CD4-positive, alpha-beta T cell (primary cell): ENCODE results near the gene XPO5. TPM values are rescaled to one million over a fixed set of nuclear protein-coding genes. Genes with fewer than 3 reads are reported as not detected.

Source experiments
- ATAC-seq: fragments of 200-7000 bp; cut with Tn5 transposase; one replicate; pipeline ENCODE4 v1.10.0; 2022; ENCODE audit warnings: mild to moderate bottlenecking; ENCODE audit not compliant: poor library complexity
- CTCF ChIA-PET: fragments of 350-600 bp; sonication (Branson Sonifier 250); formaldehyde crosslinking; loops from one replicate; lab custom pipeline; 2021; ENCODE audit warnings: antibody characterized with exemption, inconsistent platforms; lab: Charles Lee
- POLR2A ChIA-PET: fragments of 350-600 bp; sonication (Branson Sonifier 250); formaldehyde crosslinking; loops from one replicate; lab custom pipeline; 2021; ENCODE audit warnings: antibody characterized with exemption, inconsistent platforms; lab: Charles Lee
- DNase-seq, 14 experiments: peaks; one replicate each; pipeline ENCODE4 v3.0.0-alpha.2; 2013 to 2020; ENCODE audit warnings: mixed read lengths in 2 of 14
- H3K27ac ChIP-seq, 2 donors: one replicate each; pipeline versions ENCODE4 v1.5.1 to v1.7.0; 2013; ENCODE audit warnings: low read length in 2 of 2, low read depth in 1 of 2, mild to moderate bottlenecking in 1 of 2
- H3K27me3 ChIP-seq, 2 experiments: 1 replicate in 1 of 2; 2 replicates in 1 of 2; pipeline versions ENCODE4 v1.6.1 to v1.7.0; 2013; ENCODE audit warnings: low read length in 2 of 2, control low read depth in 1 of 2, mild to moderate bottlenecking in 1 of 2, moderate library complexity in 1 of 2; ENCODE audit not compliant: insufficient read depth in 2 of 2, control insufficient read depth in 1 of 2
- H3K36me3 ChIP-seq: one replicate; pipeline ENCODE4 v1.6.1; 2013; ENCODE audit warnings: low read length, control low read depth; ENCODE audit not compliant: insufficient read depth
- H3K4me1 ChIP-seq: one replicate; pipeline ENCODE4 v1.6.1; 2013; ENCODE audit warnings: low read length, control low read depth; ENCODE audit not compliant: insufficient read depth
- H3K4me3 ChIP-seq: one replicate; pipeline ENCODE4 v1.5.1; 2013; ENCODE audit warnings: mild to moderate bottlenecking, low read length, moderate library complexity
- H3K9me3 ChIP-seq, 2 experiments: 1 replicate in 1 of 2; 2 replicates in 1 of 2; pipeline versions ENCODE4 v1.6.1 to v1.7.0; 2013; ENCODE audit warnings: low read length in 2 of 2, mild to moderate bottlenecking in 2 of 2, control low read depth in 1 of 2, moderate library complexity in 1 of 2; ENCODE audit not compliant: control insufficient read depth in 1 of 2, insufficient read depth in 1 of 2
- H3K27ac Mint-ChIP-seq: one replicate; pipeline ENCODE4 v1.8.0; 2020; ENCODE audit warnings: mixed read lengths
- H3K27me3 Mint-ChIP-seq: one replicate; pipeline ENCODE4 v1.8.0; 2021; ENCODE audit warnings: mixed read lengths
- H3K36me3 Mint-ChIP-seq: one replicate; pipeline ENCODE4 v1.8.0; 2021; ENCODE audit warnings: low read depth, mixed read lengths
- H3K4me1 Mint-ChIP-seq: one replicate; pipeline ENCODE4 v1.8.0; 2021; ENCODE audit warnings: low read depth, mixed read lengths
- H3K4me3 Mint-ChIP-seq: one replicate; pipeline ENCODE4 v1.8.0; 2020; ENCODE audit warnings: mild to moderate bottlenecking, mixed read lengths
- H3K9me3 Mint-ChIP-seq: one replicate; pipeline ENCODE4 v1.8.0; 2020; ENCODE audit warnings: mixed read lengths
- CTCF ChIP-seq: fragments of 200-600 bp; IDR thresholded peaks from one replicate; pipeline ENCODE4 v1.8.0; 2022; ENCODE audit warnings: antibody characterized with exemption, mild to moderate bottlenecking
- intact Hi-C, 2 experiments: fragments of 100-400 bp; cut with DNase I in 1 of 2; cut with micrococcal nuclease in 1 of 2; formaldehyde crosslinking; loops; one replicate each; pipeline versions ENCODE4 v1.15.1 to v1.9.0; 2023 to 2025; cut with DNase I, micrococcal nuclease
- total RNA-seq, 174 experiments: library from RNA in 2 of 174; stranded (reverse) in 2 of 174; gene quantifications; one replicate each; pipeline ENCODE4 v1.2.3 and lab custom pipeline; 2021 to 2026

XPO5 gene
- total RNA-seq, 2 experiments from 2014 or later: 26.8 to 31.2 TPM

GRCh38 chr6:43491750-43492661, 83.8 kb downstream of the XPO5 start:
- POLR2A ChIA-PET: no interaction called here
- CTCF ChIA-PET: interaction anchor here (2.4 kb wide), 1 partner anchor 15 kb away, joined by 6 read pairs; no protein-coding TSS in a partner anchor
- H3K27ac ChIP-seq: no peak overlapping the region
- Mint-ChIP-seq H3K27me3 (no peaks in the 10 kb centered on the region), H3K4me1 (peaks cover 40% of the 10 kb centered on the region), H3K9me3 (no peaks in the 10 kb centered on the region), H3K27ac (peak overlapping the region; percentile 55), H3K36me3 (peaks cover 26% of the 10 kb centered on the region), H3K4me3 (no peak overlapping the region)
- TF ChIP-seq CTCF: no peak
- intact Hi-C loops: no loop called here
- no peak for ATAC-seq
- no peak overlapping the region for H3K4me3 ChIP-seq
- H3K27me3 ChIP-seq: no peaks in the 10 kb centered on the region
- H3K4me1 ChIP-seq: peaks cover 33% of the 10 kb centered on the region
- peaks cover 16% of the 10 kb centered on the region for H3K36me3 ChIP-seq
- DNase-seq: no peak
- H3K9me3 ChIP-seq: no peaks in the 10 kb centered on the region

- ATAC-seq: no peak
- Mint-ChIP-seq H3K9me3 (no peaks in the 10 kb centered on the region), H3K4me1 (peaks cover 34% of the 10 kb centered on the region), H3K36me3 (peaks cover 26% of the 10 kb centered on the region), H3K27me3 (no peaks in the 10 kb centered on the region), H3K4me3 (no peak overlapping the region), H3K27ac (no peak overlapping the region)
- no peak for DNase-seq
- Histone ChIP-seq H3K9me3 (no peaks in the 10 kb centered on the region), H3K36me3 (peaks cover 22% of the 10 kb centered on the region), H3K4me1 (peaks cover 29% of the 10 kb centered on the region), H3K27ac (no peak overlapping the region), H3K27me3 (no peaks in the 10 kb centered on the region), H3K4me3 (no peak overlapping the region)
- CTCF ChIA-PET: interaction anchor here (1.2 kb wide), 1 partner anchor 16 kb away, joined by 3 read pairs; no protein-coding TSS in a partner anchor
- intact Hi-C loops: no loop called here
- TF ChIP-seq CTCF: no peak
- POLR2A ChIA-PET: interaction anchor here (0.9 kb wide), 1 partner anchor 13 kb away, joined by 3 read pairs; the partner anchor contains the start of gene TJAP1
These were observed 85.3 kb downstream of the XPO5 start for GRCh38 chr6:43490523-43490939.

- POLR2A ChIA-PET: no interaction called here
- TF ChIP-seq CTCF: no peak
- CTCF ChIA-PET: interaction anchor here (1.2 kb wide), 1 partner anchor 17 kb away, joined by 3 read pairs; no protein-coding TSS in a partner anchor
- intact Hi-C loops: no loop called here
- Mint-ChIP-seq H3K4me1 (peaks cover 26% of the 10 kb centered on the region), H3K9me3 (no peaks in the 10 kb centered on the region), H3K36me3 (peaks cover 28% of the 10 kb centered on the region), H3K4me3 (no peak overlapping the region), H3K27ac (no peak overlapping the region), H3K27me3 (no peaks in the 10 kb centered on the region)
- Histone ChIP-seq H3K4me1 (peaks cover 19% of the 10 kb centered on the region), H3K4me3 (no peak overlapping the region), H3K36me3 (peaks cover 23% of the 10 kb centered on the region), H3K9me3 (no peaks in the 10 kb centered on the region), H3K27me3 (no peaks in the 10 kb centered on the region), H3K27ac (no peak overlapping the region)
- no peak for DNase-seq
- ATAC-seq: no peak
These were observed 86.4 kb downstream of the XPO5 start for GRCh38 chr6:43489277-43490072.
